DMS 273 (cell line): ENCODE data around the gene PPP1R3F.

ENCODE experiments used
- DNase-seq: peaks from one replicate; lab custom pipeline; 2025; ENCODE audit not compliant: unreplicated experiment; lab: John Stamatoyannopoulos, UW

The PPP1R3F gene

DNA sequence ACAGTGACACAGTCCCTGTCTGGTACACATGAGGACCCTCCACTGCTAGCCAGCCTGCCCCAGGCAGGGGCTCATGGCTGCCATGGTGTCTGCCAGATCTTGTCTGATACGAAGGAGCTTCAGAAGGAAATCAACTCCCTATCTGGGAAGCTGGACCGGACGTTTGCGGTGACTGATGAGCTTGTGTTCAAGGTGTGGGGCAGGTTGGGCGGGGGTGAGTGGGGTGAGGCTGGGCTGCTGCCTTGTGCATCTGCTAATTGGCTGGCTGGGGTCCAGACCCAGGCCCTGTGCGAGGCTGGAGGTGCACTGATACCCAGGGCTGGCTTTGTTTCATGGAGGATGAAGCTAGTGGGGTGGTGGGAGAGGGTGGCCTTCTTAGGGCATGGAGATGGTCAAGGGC lies 20.5 kb upstream of the PPP1R3F start:
- no peak for DNase-seq

DNA sequence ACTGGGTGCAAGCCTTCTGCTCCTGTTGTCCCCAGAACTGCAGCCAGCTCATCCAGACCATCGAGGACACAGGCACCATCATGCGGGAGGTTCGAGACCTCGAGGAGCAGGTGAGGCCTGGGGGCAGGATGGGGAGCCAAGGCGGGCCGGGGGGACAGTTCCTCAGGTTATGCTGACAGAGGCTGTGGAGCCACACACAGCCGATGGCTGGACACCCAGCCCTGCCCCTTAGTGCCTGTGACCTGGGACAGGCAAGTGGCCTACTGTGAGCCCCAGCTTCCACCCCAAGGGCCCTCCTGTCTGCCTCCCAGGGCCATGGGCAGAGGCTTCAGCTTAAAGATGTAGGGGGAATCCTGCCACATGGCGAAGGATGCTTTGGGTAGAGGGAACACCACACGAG lies 20.0 kb upstream of the PPP1R3F start:
- no peak for DNase-seq

DNA sequence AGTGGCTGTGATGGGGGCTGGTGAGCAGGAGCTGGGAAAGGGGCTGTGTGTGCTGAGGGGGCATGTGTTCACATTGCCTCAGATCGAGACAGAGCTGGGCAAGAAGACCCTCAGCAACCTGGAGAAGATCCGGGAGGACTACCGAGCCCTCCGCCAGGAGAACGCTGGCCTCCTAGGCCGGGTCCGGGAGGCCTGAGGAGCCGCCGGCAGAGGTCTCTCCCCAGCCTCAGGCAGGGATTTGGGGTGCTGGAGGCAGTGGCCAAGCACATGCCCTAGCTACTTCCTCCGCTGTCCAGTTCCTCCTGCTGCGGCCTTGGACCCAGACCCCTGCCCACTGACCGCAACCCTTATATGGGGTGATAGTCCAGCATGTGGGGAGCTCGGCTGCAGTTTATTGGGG lies 19.5 kb upstream of the PPP1R3F start:
- no peak for DNase-seq

DNA sequence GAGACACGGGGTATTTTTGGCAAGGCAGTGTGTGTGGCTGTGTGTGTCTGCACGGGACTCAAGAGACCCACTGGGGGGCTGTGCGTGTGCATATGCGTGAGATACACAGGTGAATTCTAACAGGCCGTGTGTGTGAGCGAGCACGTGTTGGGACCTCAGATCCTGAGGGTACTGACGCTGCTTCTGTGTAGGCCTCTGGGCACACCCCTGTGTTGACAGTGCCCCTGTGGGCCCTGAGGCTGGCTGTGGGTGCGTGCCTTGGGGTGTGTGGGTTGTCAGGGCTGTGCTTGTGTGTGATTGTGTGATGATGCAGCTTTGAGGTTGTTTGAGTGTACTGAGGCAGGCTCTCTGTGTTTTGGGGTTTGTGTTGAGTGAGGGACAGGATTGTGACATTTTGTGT lies 19.0 kb upstream of the PPP1R3F start:
- DNase-seq = no peak

DNA sequence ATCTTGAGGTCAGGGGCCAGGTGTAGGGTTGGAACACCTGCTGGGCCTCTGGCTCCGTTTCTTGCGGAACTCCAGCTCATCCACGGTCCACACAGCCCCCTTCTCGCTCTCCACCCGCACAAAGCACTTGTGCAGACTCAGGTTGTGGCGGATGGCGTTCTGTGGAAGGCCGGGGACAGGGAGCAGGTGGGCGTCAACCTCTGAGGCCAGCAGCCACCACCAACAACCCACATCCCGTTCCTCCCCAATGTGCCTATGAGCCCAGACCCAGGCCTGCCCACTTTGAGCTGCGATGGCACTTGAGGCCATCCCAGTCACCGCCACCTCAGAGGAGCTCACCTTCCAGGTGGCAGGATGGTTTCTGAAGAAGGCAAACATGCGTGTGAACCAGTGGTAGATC lies 18.3 kb upstream of the PPP1R3F start:
- no peak for DNase-seq

DNA sequence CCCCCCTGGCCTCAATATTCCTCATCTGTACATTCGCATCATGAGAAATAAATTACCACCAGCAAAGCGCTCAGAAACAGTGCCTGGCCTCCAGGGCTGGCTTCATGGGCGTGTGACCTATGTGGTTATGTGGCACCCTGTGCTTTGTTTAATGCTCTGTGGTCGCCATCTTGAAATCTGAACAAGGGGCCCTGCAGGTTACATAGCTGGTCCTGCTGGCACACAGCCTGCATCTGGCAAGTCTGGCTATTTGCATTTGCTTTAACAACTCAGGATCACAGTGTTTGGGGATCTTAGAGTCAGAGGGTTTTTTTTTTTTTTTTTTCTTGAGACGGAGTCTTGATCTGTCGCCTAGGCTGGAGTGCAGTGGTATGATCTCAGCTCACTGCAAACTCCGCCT lies 15.0 kb upstream of the PPP1R3F start:
- no peak for DNase-seq

DNA sequence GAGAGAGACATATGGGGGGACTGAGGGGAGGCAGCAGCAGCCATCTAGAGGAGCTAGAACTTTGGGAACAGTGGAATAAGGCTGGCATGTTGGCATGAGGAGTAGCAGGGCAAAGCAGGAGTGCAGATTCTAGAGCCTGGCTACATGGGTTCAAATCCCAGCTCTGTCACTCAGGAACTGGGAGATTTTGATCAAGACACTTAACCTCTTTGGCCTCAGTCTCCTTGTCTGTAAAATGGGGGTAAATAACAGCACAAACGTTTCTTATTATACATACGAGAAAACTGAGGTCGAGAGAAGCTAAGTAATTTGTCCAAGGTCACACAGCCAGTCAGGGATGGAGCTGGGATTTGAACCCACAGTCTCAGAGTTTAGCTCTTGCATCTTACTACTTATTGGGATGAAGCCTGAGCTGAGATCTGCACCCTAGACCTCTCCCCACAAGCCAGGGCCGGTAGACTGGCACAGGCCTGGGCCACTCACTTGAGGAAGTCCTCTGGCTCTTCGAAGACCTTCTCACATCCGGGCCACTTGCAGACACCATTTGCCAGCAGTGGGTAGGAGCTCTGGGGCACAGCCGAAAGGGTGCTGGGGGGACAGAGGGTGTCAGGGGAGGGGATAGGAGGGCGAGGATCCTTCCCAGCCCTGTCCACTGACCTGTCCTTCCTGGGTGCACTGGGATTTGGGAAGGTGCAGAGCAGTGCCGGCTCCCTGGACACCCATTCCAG lies 13.2 kb upstream of the PPP1R3F start:
- no peak for DNase-seq

DNA sequence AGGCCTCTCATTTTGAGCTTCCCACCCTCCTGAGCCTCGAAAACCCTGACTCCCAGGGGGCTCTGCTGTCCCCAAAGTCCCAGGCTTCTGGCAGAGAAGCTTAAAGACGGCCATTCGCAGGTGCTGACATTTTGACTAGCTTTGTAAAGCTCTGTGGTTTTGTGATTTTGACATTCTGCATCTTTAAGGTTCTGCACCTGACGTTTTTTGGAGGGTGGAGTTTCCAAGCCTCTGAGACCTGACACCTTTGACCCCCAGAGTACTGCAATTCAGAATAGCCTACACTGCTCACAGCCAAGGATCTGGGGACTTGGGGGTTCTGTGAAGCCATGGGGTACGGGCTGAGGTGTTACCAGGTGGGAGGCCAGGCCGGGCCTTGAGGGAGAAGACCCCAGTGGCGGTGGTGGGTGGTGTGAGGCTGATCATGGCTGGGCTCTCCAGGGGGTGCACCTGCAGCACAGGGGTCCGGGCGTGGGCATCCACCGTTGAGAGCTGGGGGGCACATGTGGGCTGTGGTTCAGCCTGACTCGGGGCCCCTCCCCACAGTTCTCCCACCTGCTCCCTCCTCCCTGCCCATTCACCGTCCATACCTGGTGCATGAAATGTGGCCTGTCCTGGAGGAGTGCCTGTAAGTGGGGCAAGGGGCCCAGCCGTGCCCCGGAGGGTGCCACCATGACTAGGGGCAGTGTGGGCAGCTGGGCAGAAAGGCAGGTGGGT lies 12.4 kb upstream of the PPP1R3F start:
- no peak for DNase-seq

DNA sequence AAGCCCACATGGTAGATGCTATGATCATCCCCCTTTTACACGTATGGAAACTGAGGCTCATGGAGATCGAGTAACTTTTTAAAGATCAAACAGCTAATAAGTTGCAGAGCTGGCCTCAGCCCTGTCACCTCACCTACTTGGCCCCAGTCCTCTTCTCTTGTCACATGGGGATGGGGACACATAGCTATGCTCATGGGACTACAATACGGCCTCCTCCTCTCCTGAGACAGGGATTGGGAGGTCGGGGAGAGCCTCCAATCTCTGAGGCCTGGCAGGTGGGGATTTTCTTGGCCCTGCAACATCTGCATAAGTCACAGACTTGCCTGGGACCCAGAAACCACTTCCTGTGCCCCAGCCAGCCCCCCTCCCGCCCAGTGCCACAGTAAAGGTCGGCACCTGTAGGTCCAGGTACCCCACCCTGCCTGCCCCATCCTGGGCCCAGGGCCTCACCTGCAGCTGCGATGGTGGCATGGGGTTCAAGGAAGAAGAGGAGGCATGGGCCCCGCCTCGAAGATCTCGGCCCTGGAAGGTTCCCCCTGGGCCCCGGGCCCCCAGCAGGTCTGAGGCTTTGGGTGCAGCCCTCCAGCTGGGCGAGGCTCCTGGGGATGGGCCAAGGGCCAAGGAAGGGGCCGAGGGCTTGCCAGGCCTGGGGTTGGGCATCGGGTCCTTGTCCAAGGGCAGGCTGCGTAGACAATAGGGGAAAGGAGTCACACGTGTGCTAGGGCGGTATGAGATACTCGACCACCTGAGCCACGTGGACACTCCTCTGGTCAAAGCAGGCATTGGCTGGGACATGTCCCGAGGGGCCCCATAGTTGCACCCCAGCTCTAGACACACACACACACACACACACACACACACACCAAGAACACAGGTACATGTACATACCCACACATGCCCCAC lies 11.5 kb upstream of the PPP1R3F start:
- DNase-seq = no peak

DNA sequence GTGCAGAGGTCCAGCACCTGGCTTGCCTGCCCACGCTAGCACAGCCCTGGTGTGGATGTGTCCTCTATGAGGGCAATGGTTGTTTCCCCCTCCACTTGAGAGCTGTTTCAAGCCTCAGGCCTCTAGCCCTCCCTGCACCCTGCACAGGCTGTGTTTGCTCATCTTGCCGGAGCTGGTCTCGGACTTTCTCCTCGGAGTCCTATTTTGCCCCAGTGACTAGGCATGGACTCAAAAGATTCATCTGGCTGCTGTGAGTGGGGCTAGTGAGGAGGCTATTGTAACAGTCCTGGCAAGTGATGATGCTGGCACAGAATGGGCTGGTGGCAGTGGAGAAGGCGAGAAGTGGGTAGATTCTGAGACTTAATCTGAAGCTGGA lies 10.9 kb upstream of the PPP1R3F start:
- no peak for DNase-seq

DNA sequence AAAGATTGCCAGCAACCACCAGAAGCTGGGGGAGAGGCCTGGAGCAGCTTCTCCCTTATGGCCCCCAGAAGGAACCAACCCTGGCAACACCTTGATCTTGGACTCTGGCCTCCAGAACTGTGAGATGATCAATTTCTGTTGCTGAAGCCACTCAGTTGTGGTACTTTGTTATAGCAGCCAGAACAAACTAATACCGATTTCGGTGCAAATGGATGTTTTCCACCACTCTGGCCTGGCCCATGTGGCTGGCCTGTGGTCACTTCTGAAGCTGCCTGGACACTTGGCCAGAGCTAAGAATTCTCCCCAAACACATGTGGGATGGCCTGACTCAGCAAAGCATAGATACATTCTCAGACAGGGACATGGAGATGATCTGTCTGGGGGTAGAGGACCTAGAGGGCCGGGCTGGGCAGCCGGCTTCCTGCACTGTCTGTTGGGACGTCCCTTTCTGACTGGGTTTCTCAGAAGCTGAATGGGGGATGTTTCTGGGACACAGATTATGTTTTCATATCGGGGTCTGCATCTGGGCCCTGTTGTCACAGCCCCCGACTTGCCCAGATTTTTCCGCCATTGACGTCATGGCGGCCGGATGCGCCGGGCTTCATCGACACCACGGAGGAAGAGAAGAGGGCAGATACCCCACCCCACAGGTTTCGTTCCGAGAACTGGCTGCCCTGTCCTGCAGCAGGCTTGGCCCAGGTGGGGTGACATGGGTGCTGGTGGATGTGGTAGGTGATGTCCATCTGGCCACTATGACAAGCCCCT lies 9.2 kb upstream of the PPP1R3F start:
- DNase-seq = no peak

DNA sequence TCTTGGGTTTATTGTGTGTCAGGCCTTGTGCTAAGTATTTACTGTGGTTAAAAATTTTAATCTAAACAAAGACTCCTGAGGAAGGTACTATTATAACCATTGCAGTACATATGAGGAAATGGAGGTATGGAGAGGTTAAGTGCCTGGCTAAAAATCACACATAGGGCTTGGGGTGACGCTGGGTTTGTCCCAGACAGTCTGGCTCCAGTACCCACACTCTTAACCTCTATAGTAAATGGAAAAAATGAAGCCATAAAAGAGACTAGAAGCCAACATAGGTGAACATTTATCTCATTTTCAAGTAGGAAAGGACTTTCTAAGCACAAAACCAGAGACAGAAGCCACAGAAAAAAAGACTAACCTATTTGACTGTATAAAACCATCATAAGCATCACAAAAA lies 7.0 kb upstream of the PPP1R3F start:
- DNase-seq = no peak

DNA sequence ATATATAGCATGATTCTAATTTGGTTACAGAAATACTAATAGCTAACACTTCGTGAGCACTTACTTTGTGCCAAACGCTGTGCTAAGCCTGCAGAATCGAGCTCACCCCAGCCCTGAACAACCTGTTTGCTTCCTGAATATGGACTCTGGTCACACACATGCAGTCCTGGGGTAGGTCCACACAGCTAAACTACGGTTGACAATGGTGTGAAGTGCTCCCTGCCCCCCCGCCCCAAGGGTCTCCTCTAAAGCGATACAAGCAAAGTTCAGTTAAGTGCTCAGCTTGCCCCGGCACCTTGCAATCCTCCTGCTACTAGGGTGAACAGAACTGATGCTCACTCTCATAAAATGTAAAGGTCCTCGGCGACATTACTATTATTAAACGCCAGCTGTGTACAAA lies 6.0 kb upstream of the PPP1R3F start:
- no peak for DNase-seq

DNA sequence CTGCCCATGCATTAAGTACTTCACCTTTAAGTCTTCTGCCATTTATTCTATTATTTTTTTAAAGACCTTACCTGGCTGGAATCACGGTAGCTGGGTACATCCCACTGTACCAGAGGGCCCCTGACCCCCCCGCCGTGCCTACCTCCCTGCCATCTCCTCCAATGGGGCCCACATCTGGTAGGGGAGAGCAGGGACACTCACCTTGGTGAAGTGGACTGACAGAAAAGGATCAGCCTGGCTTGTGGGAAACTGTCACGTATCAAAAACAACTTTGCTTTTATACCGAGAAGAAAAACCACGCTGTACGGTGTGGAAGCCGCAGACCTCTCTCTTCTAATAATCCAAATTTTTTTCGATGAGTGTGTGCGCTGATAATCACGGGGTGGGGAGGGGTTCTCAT lies 5.1 kb upstream of the PPP1R3F start, which contains the start of gene FOXP3:
Gene FOXP3 (minus strand): TSS at position 251 of the 400 bp plus-strand sequence. CDS start 6,205 bp downstream, outside the sequence.
- no peak for DNase-seq

DNA sequence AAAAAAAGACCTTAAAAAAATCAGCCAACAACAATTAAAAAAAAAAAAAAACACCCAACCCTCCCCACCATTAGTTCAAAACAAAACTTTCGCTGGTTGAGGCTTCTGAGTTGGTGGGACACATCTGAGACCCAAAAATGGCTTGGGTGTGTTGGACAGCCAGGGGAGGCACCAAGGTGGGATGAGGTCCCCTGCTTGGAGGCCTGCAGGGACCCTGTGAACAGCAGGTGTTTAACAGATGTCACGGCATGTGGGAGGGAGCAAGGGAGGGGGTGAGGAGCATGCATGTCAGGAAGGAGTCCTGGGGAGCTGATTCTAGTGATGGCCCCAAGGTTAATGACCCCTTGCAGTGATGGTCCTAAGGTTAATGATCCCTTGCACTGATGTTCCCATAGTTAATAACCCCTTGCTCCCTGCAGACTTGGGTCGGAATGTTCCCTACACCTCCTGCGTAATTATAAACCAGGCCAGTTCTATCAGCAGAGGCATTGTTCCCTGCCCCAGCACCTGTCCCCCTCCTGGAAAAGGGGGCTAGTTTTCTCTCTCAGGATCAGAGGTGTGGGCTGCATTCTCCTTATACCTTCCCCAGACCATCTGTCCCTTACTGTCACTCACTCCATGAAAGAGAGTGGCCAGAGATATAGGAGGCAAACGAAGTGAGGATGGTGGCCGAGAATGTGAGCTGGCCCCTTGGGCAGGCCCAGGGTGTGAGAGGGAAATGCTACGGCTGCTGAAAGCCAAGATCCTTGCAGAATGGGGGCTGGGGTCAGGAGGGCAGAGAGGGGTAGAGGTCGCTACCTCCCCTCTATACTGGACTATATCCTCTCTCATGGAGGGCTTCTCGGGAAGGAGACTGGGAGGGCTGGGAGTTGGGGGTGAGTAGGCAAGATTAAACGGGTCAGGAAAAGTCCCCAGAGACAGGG lies 2.8 kb upstream of the PPP1R3F start:
- DNase-seq = peak; percentile 56

DNA sequence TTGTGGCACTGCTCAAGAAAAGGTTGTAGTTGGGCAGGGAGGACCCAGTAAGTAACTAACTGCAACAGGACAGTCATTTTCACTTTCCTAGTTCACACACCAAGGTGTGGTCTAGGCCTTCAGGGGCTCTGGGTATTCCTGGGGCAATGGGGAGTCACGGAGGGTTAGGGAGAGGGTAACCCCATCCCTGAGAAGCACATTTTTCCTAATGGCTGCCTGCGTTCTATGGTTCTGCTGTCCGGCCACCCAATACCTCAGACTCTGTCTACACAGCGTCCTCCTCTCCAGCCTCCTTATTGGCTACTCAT lies 937 bp upstream of the PPP1R3F start:
- no peak for DNase-seq

DNA sequence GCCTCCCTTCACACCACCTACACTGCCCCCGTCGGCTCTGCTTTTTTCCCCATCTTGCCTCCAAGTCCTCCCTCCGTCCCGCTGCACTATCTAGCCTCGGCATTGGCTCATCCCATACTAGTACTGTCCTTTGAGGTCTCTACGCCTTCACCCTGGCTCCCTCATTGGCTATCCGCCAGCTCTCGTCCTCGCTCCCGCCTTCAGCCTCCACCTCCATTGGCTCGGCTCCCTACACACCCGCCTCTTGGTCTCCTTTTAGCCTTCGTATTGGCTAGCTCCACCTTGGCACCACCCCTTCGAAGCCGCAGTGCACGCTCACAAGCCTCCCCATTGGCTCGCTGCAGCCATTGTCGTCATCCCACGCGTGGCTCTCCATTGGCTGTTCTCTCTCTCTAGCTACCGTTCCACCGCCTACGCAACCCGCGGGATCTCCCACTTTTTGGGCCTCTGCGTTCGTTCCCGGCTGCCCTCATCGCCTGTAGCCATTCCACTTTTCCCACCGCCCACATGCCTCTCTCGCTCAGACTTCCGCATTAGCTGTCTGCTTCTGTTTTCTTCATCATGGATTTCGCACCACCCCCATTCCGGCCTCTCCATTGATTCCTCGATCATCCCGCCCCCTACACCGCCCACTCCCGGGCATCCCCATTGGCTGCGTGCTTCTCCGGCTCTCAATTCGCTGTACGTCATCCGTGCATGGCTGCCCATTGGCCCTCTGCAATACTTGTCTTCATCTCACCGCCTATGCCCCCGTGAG lies 405 bp upstream of the PPP1R3F start:
- peak; percentile 99 for DNase-seq

DNA sequence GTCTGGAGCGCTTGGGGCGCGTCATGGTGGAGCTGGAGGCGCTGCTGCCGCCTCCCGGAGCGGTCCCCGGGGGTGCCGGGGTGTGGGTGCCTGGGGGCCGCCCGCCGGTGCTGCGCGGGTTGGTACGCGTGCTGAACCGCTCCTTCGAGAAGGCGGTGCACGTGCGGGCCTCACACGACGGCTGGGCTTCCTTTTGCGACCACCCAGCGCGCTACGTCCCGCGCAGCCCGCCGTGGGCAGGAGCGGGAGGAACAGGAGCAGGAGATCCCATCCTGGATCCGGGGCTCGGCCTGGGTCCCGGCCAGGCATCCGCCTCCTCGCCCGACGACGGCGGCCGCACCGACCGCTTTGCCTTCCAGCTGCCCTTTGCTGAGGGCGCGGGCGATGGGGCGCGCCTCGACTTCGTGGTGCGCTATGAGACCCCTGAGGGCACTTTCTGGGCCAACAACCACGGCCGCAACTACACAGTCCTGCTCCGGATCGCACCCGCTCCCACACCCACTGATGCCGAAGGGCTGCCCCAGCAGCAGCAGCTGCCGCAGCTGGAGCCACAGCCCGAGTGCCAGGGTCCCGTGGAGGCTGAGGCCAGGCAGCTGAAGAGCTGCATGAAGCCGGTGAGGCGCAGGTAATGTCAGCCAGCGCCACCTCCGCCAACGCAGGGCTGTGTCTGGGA lies 792 bp downstream of the PPP1R3F start:
- no peak for DNase-seq

DNA sequence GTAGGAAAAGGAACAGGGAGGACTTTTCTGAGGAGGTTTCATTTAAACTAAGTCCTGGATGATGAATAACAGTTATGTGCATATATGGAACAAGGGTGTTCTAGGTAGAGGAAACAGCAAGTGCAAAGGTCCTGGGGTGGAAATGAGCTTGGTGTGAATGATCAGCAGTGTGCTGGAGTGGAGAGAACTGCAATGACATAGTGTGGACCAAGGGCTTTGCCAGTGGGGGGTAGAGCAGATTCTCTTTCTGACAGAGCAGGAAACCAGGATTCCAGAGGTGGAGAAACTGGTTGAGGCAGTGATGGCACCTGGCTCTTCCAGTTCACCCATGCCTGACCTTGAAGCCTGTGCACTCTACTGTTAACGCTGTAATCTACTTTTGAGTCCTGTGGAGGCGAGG lies 1.7 kb downstream of the PPP1R3F start:
- DNase-seq = no peak
